T-helper 1 cell treated with Interleukin-12 subunit alpha and Interleukin-12 subunit beta and Interleukin-4 antibody, amounts not matched to agents 30 ng/mL and 1 ng/mL, for 36 hours (primary cell): ENCODE measurements around the gene UBE2I. TPM values are rescaled to one million over a fixed set of nuclear protein-coding genes. Genes with fewer than 3 reads are reported as not detected.
"Not testable (repeated sequence)": the region's sequence is repeated elsewhere in the genome, so short reads cannot be mapped to it uniquely, and the experiment has no call there.

Experiments
- intact Hi-C: fragments of 100-400 bp; cut with micrococcal nuclease; formaldehyde crosslinking; loops from one replicate; pipeline ENCODE4 v1.15.1; 2024
- total RNA-seq: library from RNA; stranded (reverse); gene quantifications from 2 replicates; pipeline ENCODE4 v1.2.3, GENCODE V29; 2022

Gene UBE2I
- total RNA-seq, 1 donor from 2014 or later = 224 TPM

- intact Hi-C loops = not testable (repeated sequence)
Observed at GRCh38 chr16:1292208-1292607, 17.2 kb upstream of the UBE2I start.

DNA sequence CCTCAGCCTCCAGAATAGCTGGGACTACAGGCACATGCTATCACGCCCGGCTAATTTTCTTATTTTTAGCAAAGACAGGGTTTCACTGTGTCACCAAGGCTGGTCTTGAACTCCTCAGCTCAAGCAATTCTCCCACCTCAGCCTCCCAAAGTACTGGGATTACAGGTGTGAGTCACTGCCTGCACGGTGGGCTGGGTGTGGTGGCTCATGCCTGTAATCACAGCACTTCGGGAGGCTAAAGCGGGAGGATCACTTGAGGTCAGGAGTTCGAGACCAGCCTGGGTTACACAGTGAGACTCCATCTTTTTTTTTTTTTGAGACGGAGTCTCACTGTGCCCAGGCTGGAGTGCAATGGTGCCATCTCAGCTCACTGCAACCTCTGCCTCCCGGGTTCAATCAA is 16.6 kb upstream of the UBE2I start:
- intact Hi-C loops = not testable (repeated sequence)

DNA sequence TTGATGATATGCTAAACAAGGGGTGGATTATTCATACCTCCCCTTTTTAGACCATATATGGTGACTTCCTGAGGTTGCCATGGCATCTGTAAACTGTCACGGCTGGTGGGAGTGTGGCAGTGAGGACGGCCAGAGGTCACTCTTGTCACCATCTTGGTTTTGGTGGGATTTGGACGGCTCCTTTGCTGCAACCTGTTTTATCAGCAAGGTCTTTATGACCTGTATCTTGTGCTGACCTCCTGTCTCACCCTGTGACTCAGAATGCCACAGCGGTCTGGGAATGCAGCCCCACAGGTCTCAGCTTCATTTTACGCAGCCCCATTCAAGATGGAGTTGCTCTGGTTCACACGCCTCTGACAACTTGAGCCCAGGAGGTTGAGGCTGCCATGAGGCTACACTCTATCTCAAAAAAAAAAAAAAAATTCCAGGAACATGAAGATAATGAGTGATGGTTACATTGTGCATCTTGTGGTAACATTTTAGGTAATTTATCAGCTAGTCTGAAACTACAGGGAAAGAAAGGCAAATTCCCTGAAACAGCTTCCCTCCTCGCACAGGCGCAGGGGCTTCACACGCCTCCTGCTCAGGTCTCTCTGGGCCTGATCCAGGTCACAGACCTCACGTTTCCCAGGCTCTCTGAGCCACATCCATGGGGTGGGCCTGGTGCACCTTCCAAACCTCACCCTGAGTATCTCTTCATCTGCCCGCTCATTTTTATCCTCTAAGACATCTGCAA is 15.3 kb upstream of the UBE2I start:
- intact Hi-C loops = no loop called here

GRCh38 chr16:1295465-1295864 is 14.0 kb upstream of the UBE2I start:
- intact Hi-C loops = no loop called here

DNA sequence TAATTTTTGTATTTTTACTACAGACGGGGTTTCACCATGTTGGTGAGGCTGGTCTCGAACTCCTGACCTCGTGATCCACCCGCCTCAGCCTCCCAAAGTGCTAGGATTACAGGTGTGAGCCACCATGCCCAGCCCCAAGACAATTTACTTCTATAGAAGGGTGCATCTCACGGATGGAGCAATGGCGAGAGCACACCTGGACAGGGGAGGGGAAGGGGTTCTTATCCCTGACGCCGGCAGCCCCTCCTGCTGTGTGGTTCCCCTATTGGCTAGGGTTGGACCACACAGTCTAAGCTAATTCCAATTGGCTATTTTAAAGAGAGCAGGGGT is 12.8 kb upstream of the UBE2I start:
- intact Hi-C loops = not testable (repeated sequence)

DNA sequence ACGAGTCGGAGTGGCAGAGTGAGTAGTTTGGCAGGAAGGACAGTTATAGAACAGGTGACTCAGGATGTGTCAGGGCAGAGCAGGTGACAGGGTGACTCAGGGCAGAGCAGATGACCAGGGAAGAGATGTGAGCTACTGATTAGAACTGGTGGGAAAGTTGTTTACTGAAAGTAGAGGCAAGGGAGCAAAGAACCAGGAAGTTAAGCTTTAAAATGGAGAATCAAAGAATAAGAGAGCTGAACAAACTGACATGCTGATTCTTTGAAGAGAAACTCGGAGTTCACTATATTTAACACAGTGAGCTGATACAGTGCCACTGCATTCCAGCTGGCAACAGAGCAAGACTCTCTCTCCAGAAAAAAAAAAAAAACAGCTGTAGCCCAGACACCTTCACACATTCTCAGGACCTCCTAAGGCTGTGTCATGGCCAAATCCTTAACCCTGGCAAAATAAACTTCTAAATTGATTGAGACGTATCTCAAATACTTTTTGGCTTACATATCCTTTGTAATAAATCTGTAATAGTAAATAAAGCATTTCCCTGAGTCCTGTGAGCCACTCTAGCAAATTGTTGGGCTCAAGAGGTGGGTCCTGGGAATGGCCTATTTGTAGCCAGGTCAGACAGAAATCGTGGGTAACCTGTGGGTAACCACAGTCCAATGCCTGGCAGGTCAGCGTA is 12.3 kb upstream of the UBE2I start:
- intact Hi-C loops = no loop called here

- intact Hi-C loops = no loop called here
Observed at GRCh38 chr16:1298406-1298805, 11.0 kb upstream of the UBE2I start.

GRCh38 chr16:1299012-1299867 is 10.2 kb upstream of the UBE2I start:
- intact Hi-C loops = no loop called here

DNA sequence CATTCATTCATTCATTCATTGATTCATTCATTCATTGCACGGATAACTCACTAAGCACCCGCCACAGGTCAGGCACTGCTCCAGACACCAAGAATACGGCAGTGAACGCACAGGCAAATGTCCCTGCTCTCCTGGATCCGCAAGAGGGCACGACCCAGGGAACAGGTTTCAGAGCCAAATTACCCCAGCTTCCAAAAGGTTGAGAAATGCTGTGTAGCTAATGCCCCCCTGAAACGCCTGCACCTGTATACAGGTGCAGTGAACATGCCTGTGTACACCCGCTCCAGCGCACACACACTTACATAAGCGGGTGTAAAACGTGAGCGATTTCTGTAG is 9.6 kb upstream of the UBE2I start:
- intact Hi-C loops = loop anchor here (10.0 kb wide), 1 partner anchor 235 kb away; the partner anchor contains the start of gene TMEM204

GRCh38 chr16:1300664-1301476 is 8.6 kb upstream of the UBE2I start:
- intact Hi-C loops = loop anchor here (1.0 to 10.0 kb wide), 2 partner anchors 8 to 234 kb away; partner anchors contain the start of genes TMEM204 and UBE2I

DNA sequence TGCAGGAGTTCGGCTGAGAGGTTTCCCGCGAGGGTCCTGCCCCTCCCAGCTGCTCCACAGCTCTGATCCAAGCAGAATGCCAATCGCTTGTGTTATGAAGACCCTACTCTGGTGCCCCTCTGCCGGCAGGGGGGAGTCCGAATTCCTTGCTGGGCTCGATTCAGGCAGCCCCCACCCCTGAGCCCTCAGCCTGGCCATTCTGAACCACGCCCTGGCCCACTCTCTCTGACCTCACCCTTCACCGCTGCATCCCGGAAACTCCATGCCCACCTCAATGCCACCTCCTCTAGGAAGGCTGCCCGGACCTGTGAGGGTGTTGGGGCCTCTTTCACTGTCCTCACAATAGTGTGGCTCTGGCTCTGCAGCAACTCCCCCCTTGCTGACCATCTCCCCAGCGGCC is 7.9 kb upstream of the UBE2I start:
- intact Hi-C loops = loop anchor here (1.0 to 10.0 kb wide), 2 partner anchors 8 to 233 kb away; partner anchors contain the start of genes TMEM204 and UBE2I

DNA sequence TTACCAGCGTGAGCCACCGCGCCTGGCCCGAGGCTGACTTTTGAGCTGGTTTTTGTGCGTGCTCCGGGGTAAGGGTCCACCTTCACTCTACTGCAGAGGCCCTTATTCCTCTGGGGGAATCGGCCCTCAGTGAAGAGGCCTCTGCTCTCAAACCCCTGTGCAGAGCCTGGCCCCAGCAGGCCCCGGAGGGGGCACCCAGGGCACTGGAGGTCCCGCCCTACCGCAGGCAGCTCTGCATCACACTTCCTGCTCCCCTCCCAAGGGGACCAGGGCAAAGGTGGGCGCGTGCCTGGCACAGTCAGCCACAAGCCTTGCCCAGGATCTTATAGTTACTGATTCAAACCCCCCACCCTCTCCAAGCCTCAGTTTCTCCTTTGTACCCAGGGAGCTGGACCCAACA is 3.6 kb upstream of the UBE2I start:
- intact Hi-C loops = loop anchor here (10.0 kb wide), 1 partner anchor 229 kb away; the partner anchor contains the start of gene TMEM204

DNA sequence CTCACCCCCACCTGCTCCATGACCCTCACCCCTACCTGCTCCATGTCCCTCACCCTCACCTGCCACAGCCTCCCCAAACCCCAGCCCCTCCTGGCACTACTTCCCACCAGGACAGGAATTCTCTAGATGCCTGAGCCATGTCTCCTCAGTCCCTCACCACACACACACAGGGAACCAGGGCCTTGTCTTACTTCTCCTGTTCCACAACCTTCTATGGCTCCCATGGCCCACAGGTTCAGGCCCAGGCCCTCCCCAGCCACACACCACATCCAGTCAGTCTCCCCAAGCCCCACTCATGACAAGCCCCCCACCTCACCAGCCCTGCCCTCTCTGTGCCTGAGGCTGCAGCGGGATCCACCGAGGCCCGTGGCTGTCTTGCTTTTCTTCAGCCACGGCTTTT is 3.1 kb upstream of the UBE2I start:
- intact Hi-C loops = loop anchor here (10.0 kb wide), 1 partner anchor 228 kb away; the partner anchor contains the start of gene TMEM204

GRCh38 chr16:1308036-1308976 is 1.1 kb upstream of the UBE2I start:
- intact Hi-C loops = loop anchor here (2.0 to 10.0 kb wide), 3 partner anchors 70 to 302 kb away; partner anchors contain the start of gene TMEM204

DNA sequence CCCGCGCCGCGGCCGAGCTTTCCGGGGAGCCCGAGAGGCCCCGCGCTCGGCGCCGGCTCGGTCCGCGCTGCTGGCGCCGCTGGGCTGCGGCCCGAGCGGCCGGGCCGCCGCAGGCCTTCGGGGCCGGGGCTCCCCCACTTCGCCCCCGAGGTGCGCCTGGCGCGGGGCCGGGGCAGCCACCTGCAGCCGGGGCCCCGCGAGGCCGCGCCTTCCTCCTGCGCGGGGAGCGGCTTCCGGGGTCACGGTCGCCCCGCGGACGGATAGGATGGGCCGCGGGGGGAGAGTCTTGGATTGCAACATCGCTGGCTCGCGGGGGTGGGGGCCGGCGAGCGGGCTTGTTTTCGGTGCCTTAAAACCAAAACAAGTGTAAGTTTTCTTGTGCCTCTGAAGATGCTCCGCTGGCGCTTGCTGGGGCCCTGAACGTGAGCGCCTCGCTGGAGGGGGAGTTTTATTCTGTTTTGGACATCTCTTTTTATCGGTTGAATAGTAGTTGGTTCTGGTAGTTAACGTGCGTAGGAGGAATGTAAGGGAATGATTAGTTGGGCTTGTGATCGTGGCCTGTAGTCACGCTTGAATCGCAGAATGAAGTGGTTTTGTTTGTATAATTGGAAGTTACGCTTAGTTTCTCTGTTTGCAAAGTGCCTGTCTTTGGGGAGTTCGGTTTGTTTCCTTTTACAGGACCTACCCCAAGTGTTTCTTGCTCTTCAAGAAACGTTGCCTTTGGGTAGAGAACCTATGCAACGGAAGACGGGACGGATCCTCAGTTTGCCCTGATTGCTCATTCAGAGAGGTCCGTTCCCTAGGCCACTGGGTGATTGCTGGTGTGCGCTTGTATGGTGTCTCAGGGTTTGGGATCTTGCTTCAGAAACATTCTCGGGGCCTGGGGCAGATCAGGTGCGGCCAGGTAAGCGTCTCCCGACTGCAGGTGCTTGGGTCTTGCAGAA is 724 bp downstream of the UBE2I start:
- intact Hi-C loops = loop anchor here (1.0 to 10.0 kb wide), 7 partner anchors 9 to 301 kb away; partner anchors contain the start of genes BAIAP3, TMEM204 and UQCC4

- intact Hi-C loops = loop anchor here (1.0 to 2.0 kb wide), 2 partner anchors 22 to 110 kb away; partner anchors contain the start of genes BAIAP3 and UQCC4
Observed at GRCh38 chr16:1310832-1311200, 1.4 kb downstream of the UBE2I start.

DNA sequence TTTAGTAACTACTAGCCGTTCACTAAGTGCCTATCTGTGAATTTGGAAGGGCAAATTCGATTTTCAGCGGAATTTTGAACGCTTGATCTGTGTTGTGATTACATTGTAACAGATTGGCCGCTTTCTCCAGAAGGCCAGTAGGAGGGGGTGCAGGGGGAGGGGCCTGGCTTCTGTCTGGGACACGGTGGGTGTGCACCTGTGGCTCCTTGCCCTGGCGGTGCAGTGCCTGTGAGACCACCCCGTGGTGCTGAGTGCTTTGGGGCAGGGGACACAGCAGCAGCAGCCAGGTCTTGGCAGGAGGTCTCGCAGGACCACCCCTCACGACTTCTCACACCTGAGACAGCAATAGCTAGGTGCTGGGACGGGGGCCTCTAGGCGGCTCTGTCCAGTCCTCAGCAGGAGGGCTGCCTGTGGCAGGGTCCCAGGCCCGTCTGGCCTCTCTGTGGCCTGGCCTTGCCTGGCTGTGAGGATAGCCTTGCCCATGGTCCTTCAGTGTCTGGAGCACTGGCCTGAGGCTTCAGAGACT is 1.8 kb downstream of the UBE2I start:
- intact Hi-C loops = loop anchor here (2.0 kb wide), 1 partner anchor 110 kb away; the partner anchor contains the start of gene UQCC4
